Left lung (tissue), 10 donors: ENCODE results near the gene HBD. TPM values are rescaled to one million over a fixed set of nuclear protein-coding genes. Genes with fewer than 3 reads are reported as not detected.

Source experiments
- ATAC-seq: fragments of 200-7000 bp; cut with Tn5 transposase; one replicate; pipeline ENCODE4 v1.9.1; 2020; ENCODE audit warnings: moderate library complexity
- DNase-seq, 4 donors: peaks; one replicate each; pipeline ENCODE4 v3.0.0-alpha.2; 2013 to 2020
- H3K27ac ChIP-seq, 2 donors: fragments of 200-600 bp; sonication (generic) in 1 of 2; one replicate each; pipeline versions ENCODE4 v1.5.0 to v1.8.0; 2020 to 2021
- H3K27me3 ChIP-seq, 2 donors: fragments of 200-600 bp; sonication (generic) in 1 of 2; one replicate each; pipeline versions ENCODE4 v1.5.0 to v1.8.0; 2020 to 2021
- H3K36me3 ChIP-seq, 2 donors: fragments of 200-600 bp; sonication (generic) in 1 of 2; one replicate each; pipeline versions ENCODE4 v1.5.0 to v1.8.0; 2020 to 2021
- H3K4me1 ChIP-seq, 2 donors: fragments of 200-600 bp; one replicate each; pipeline ENCODE4 v1.8.0; 2021
- H3K4me3 ChIP-seq, 2 donors: fragments of 200-600 bp; sonication (generic) in 1 of 2; one replicate each; pipeline versions ENCODE4 v1.5.0 to v1.8.0; 2020 to 2021; ENCODE audit warnings: mild to moderate bottlenecking in 1 of 2
- H3K9me3 ChIP-seq, 2 donors: fragments of 200-600 bp; sonication (generic) in 1 of 2; one replicate each; pipeline versions ENCODE4 v1.5.0 to v1.8.0; 2020 to 2021
- CTCF ChIP-seq, 2 donors: fragments of 200-600 bp; sonication (generic) in 1 of 2; IDR thresholded peaks; one replicate each; pipeline versions ENCODE4 v1.5.0 to v1.8.0; 2021; ENCODE audit warnings: antibody characterized with exemption in 2 of 2
- intact Hi-C, 2 donors: fragments of 100-400 bp; cut with DNase I; formaldehyde crosslinking; loops; one replicate each; pipeline versions ENCODE4 v1.11.2 to v1.14.2; 2022
- polyA plus RNA-seq, 6 donors: library from polyadenylated mRNA; unstranded; fragments of 120-200 nt; gene quantifications; one replicate each; pipeline ENCODE4 v1.2.1, GENCODE V29; 2013; ENCODE audit not compliant: insufficient read length in 6 of 6
- total RNA-seq, 2 donors: library from RNA; stranded (reverse); fragmentation: NEBNext Ultra II Directional; extraction: Animal tissue kit (Norgen Biotek cat#: 25700); gene quantifications; one replicate each; pipeline ENCODE4 v1.2.1, GENCODE V29; 2021
- donor health status: DM: no; HTN: yes; CAD: no.
- donor health status: DM: no; HTN: no; CAD: no.

The HBD gene
- total and polyA plus RNA-seq, 8 donors = 0.44 to 1.2 (median 0.82) TPM; not detected in 1

GRCh38 chr11:5274395-5274794 is 40.1 kb upstream of the HBD start:
- Histone ChIP-seq H3K36me3 (no peaks in the 10 kb centered on the region), H3K9me3 (no peaks in the 10 kb centered on the region), H3K27ac (no peak overlapping the region), H3K4me3 (no peak overlapping the region), H3K27me3 (no peaks in the 10 kb centered on the region), H3K4me1 (no peaks in the 10 kb centered on the region)
- TF ChIP-seq CTCF (IDR thresholded peaks at IDR 0.05) = no peak
- no peak for ATAC-seq
- DNase-seq = no peak
- intact Hi-C loops = no loop called here

- Histone ChIP-seq H3K4me3 (no peak overlapping the region), H3K36me3 (no peaks in the 10 kb centered on the region), H3K27ac (no peak overlapping the region), H3K9me3 (no peaks in the 10 kb centered on the region), H3K4me1 (no peaks in the 10 kb centered on the region), H3K27me3 (no peaks in the 10 kb centered on the region)
- no peak for TF ChIP-seq CTCF (IDR thresholded peaks at IDR 0.05)
- DNase-seq = no peak
- intact Hi-C loops = no loop called here
- no peak for ATAC-seq
Measured at GRCh38 chr11:5272395-5273017, 38.2 kb upstream of the HBD start.

DNA sequence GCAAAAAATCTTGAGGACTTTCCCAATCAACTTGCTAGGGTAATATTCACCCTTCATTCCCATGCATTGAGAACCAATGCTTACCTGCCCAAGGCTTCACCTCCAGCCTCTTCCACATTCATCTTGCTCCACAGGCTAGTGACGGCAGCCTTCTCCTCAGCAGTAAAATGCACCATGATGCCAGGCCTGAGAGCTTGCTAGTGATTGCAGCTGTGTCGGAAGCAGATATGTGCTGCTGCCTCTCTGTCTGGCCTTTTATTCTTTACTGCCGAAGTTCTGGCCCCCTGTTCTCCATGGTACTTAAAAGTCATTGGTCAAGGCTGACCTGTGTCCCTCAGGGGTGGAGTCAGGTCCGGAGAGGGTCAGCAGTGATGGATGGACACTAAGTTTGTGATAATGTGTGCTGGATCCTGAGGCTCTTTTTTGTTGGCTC is 35.4 kb upstream of the HBD start, which contains the start of gene HBE1:
TSS of gene HBE1 (minus strand) at position 231 of the 433 bp plus-strand sequence. CDS start at position 176, 55 bp downstream.
- no peak for TF ChIP-seq CTCF (IDR thresholded peaks at IDR 0.05)
- Histone ChIP-seq H3K27me3 (no peaks in the 10 kb centered on the region), H3K9me3 (no peaks in the 10 kb centered on the region), H3K27ac (no peak within 1 kb of the TSS), H3K4me3 (no peak within 1 kb of the TSS), H3K4me1 (no peaks in the 10 kb centered on the region), H3K36me3 (no peaks in the 10 kb centered on the region)
- intact Hi-C loops = no loop called here
- ATAC-seq (no peak), DNase-seq (no peak)

- TF ChIP-seq CTCF (IDR thresholded peaks at IDR 0.05) = no peak
- DNase-seq = no peak
- Histone ChIP-seq H3K9me3 (peaks cover 0 to under 1% of the 10 kb centered on the region in 2 donors), H3K4me1 (no peaks in the 10 kb centered on the region), H3K27me3 (no peaks in the 10 kb centered on the region), H3K27ac (no peak overlapping the region), H3K36me3 (no peaks in the 10 kb centered on the region), H3K4me3 (no peak overlapping the region)
- intact Hi-C loops = no loop called here
- no peak for ATAC-seq
Measured at GRCh38 chr11:5267033-5267563, 32.8 kb upstream of the HBD start.

- no peaks in the 10 kb centered on the region for H3K36me3 ChIP-seq
- H3K4me3 ChIP-seq = no peak overlapping the region
- no peak overlapping the region for H3K27ac ChIP-seq
- no peaks in the 10 kb centered on the region for H3K27me3 ChIP-seq
- ATAC-seq = no peak
- no peak for TF ChIP-seq CTCF (IDR thresholded peaks at IDR 0.05)
- intact Hi-C loops = no loop called here
- no peaks in the 10 kb centered on the region for H3K4me1 ChIP-seq
- no peak for DNase-seq
- H3K9me3 ChIP-seq = peaks cover 0 to 6% of the 10 kb centered on the region in 2 donors
Measured at GRCh38 chr11:5266609-5267008, 32.3 kb upstream of the HBD start.
